ENCODE measurements around the gene GOLGA3.

- TF ChIP-seq POLR2A (conservative IDR thresholded peaks at IDR 0.05) (no peak), FOXJ3 (CRISPR knock-in tag; IDR thresholded peaks at IDR 0.05) (no peak), RAD21 (CRISPR knock-in tag; conservative IDR thresholded peaks at IDR 0.05 in 1 of 2, IDR thresholded peaks at IDR 0.05 in 1 of 2) (no peak), ZNF699 (CRISPR knock-in tag; IDR thresholded peaks at IDR 0.05; ENCODE audit: insufficient replicate concordance) (no peak), U2AF2 (optimal IDR thresholded peaks at IDR 0.05; ENCODE audit: low read depth, low read length) (no peak), VEZF1 (CRISPR knock-in tag; IDR thresholded peaks at IDR 0.05) (no peak), CTCF (IDR thresholded peaks at IDR 0.05 in 2 of 3, conservative IDR thresholded peaks at IDR 0.05 in 1 of 3; ENCODE audit: insufficient read depth in 2 of 3, low read depth in 1 of 3, low read length in 3 of 3) (no peak), ZNF436 (CRISPR knock-in tag; IDR thresholded peaks at IDR 0.05) (no peak), ZNF175 (CRISPR knock-in tag; IDR thresholded peaks at IDR 0.05; ENCODE audit: low read depth) (no peak), ELF1 (tag; IDR thresholded peaks at IDR 0.05) (no peak), ETV1 (tag; conservative IDR thresholded peaks at IDR 0.05; ENCODE audit: low read depth) (no peak), PTTG1 (tag; IDR thresholded peaks at IDR 0.05; ENCODE audit: low read depth) (no peak), KLF1 (tag; IDR thresholded peaks at IDR 0.05) (no peak), HMG20A (CRISPR knock-in tag; conservative IDR thresholded peaks at IDR 0.05) (no peak)
Measured at GRCh38 chr12:132754160-132754932, 74.3 kb downstream of the GOLGA3 start.
